H1 (cell line): ENCODE measurements around the gene AFF1. TPM values are rescaled to one million over a fixed set of nuclear protein-coding genes. Genes with fewer than 3 reads are reported as not detected.

Source experiments
- CTCF ChIA-PET: fragments of 300-600 bp; sonication (Branson Sonifier 250); formaldehyde crosslinking; loops from one replicate; lab custom pipeline; 2021; ENCODE audit not compliant: partially characterized antibody; lab: Charles Lee
- POLR2A ChIA-PET: fragments of 300-600 bp; sonication (Branson Sonifier 250); formaldehyde crosslinking; loops from one replicate; lab custom pipeline; 2021; ENCODE audit warnings: inconsistent platforms; ENCODE audit not compliant: partially characterized antibody; lab: Charles Lee
- DNase-seq, 2 experiments: peaks; one replicate each; pipeline versions ENCODE4 v3.0.0 to v3.0.0-alpha.2; 2010 to 2022; ENCODE audit warnings: low spot score in 2 of 2, low read depth in 1 of 2, mixed read lengths in 1 of 2
- FAIRE-seq: peaks from 2 replicates; lab custom pipeline; 2011; peaks lifted over from hg19 to GRCh38; lab: Jason Lieb, UNC
- H2AFZ ChIP-seq: 2 replicates; pipeline ENCODE4 v1.8.1; 2012; ENCODE audit warnings: low read length, inconsistent platforms
- H2AK5ac ChIP-seq: 2 replicates; pipeline ENCODE4 v1.6.1; 2013; ENCODE audit warnings: low read depth, low read length
- H2BK120ac ChIP-seq: replicated peaks from 2 replicates; pipeline ENCODE3; 2013; ENCODE audit warnings: low read depth, low read length, inconsistent platforms
- H2BK12ac ChIP-seq: 2 replicates; pipeline ENCODE4 v1.6.1; 2013; ENCODE audit warnings: low read depth, low read length
- H2BK15ac ChIP-seq: 2 replicates; pipeline ENCODE4 v1.6.1; 2013; ENCODE audit warnings: low read length
- H2BK20ac ChIP-seq: 2 replicates; pipeline ENCODE4 v1.6.1; 2013; ENCODE audit warnings: low read length
- H2BK5ac ChIP-seq: 2 replicates; pipeline ENCODE4 v1.6.1; 2013; ENCODE audit warnings: low read depth, low read length
- H3K14ac ChIP-seq: 2 replicates; pipeline ENCODE4 v1.6.1; 2013; ENCODE audit warnings: inconsistent platforms; ENCODE audit not compliant: insufficient read length
- H3K18ac ChIP-seq: 2 replicates; pipeline ENCODE4 v1.6.1; 2013; ENCODE audit warnings: low read length; ENCODE audit errors: extremely low read depth
- H3K23ac ChIP-seq: 2 replicates; pipeline ENCODE4 v1.6.1; 2013; ENCODE audit warnings: inconsistent platforms; ENCODE audit not compliant: insufficient read length
- H3K23me2 ChIP-seq: 2 replicates; pipeline ENCODE4 v1.6.1; 2013; ENCODE audit warnings: low read depth, low read length
- H3K27ac ChIP-seq: 2 replicates; pipeline ENCODE4 v1.6.1; 2011; ENCODE audit warnings: low read depth, low read length, inconsistent platforms
- H3K27me3 ChIP-seq, 4 experiments: replicated peaks in 1 of 4; 1 replicate in 1 of 4; 2 replicates in 3 of 4; pipeline versions ENCODE4 v1.6.1 to v1.8.1; 2011 to 2013; ENCODE audit warnings: low read length in 3 of 4, mild to moderate bottlenecking in 3 of 4, inconsistent platforms in 2 of 4, mixed read lengths in 2 of 4, moderate library complexity in 1 of 4; ENCODE audit not compliant: control insufficient read depth in 3 of 4, insufficient read depth in 3 of 4; ENCODE audit errors: extremely low read depth in 1 of 4
- H3K36me3 ChIP-seq, 4 experiments: 2 replicates each; pipeline versions ENCODE4 v1.6.1 to v1.8.1; 2011 to 2013; ENCODE audit warnings: mild to moderate bottlenecking in 4 of 4, low read length in 3 of 4, moderate library complexity in 2 of 4, control low read depth in 1 of 4, inconsistent platforms in 1 of 4; ENCODE audit not compliant: insufficient read depth in 4 of 4, control insufficient read depth in 2 of 4
- H3K4ac ChIP-seq: replicated peaks from 2 replicates; pipeline ENCODE3; 2013; ENCODE audit warnings: low read length, low read depth, mixed read lengths, inconsistent platforms; ENCODE audit not compliant: insufficient read length
- H3K4me1 ChIP-seq, 4 experiments: replicated peaks in 1 of 4; 1 replicate in 1 of 4; 2 replicates in 3 of 4; pipeline versions ENCODE4 v1.6.1 to v1.8.1; 2011 to 2013; ENCODE audit warnings: low read length in 3 of 4, inconsistent platforms in 2 of 4, mixed read lengths in 1 of 4; ENCODE audit not compliant: insufficient read depth in 4 of 4, control insufficient read depth in 3 of 4
- H3K4me2 ChIP-seq, 2 experiments: 2 replicates each; pipeline versions ENCODE4 v1.6.1 to v1.8.1; 2011 to 2013; ENCODE audit warnings: low read depth in 2 of 2, low read length in 2 of 2, control low read depth in 1 of 2, inconsistent platforms in 1 of 2, mild to moderate bottlenecking in 1 of 2; ENCODE audit not compliant: insufficient read depth in 1 of 2
- H3K4me3 ChIP-seq, 4 experiments: fragments of 200-600, 300-600 bp in 1 of 4; sonication (generic), shearing (Covaris generic), sonication (Bioruptor Twin) in 1 of 4; 2 replicates each; pipeline versions ENCODE4 v1.5.1 to v1.8.1; 2011 to 2016; ENCODE audit warnings: low read length in 4 of 4, low read depth in 3 of 4, control low read depth in 2 of 4, inconsistent platforms in 2 of 4, mild to moderate bottlenecking in 2 of 4, mixed read lengths in 1 of 4, moderate library complexity in 1 of 4; ENCODE audit not compliant: insufficient read depth in 2 of 4; ENCODE audit errors: extremely low read depth in 1 of 4
- H3K56ac ChIP-seq: replicated peaks from 2 replicates; pipeline ENCODE3; 2013; ENCODE audit warnings: low read depth, mild to moderate bottlenecking, mixed read lengths, low read length, inconsistent platforms; ENCODE audit not compliant: insufficient read length
- H3K79me1 ChIP-seq: 2 replicates; pipeline ENCODE4 v1.6.1; 2013; ENCODE audit warnings: low read depth, low read length, control low read depth
- H3K79me2 ChIP-seq, 2 experiments: 2 replicates each; pipeline versions ENCODE4 v1.6.1 to v1.8.1; 2012 to 2013; ENCODE audit warnings: low read length in 2 of 2, mild to moderate bottlenecking in 2 of 2, inconsistent platforms in 1 of 2; ENCODE audit not compliant: insufficient read depth in 2 of 2, control insufficient read depth in 1 of 2
- H3K9ac ChIP-seq, 4 experiments: replicated peaks in 1 of 4; 1 replicate in 1 of 4; 2 replicates in 3 of 4; pipeline versions ENCODE4 v1.6.1 to v1.8.1; 2011 to 2013; ENCODE audit warnings: low read depth in 3 of 4, low read length in 3 of 4, control low read depth in 2 of 4, mild to moderate bottlenecking in 2 of 4, moderate library complexity in 2 of 4, inconsistent platforms in 1 of 4; ENCODE audit errors: extremely low read depth in 1 of 4
- H3K9me3 ChIP-seq, 2 experiments: 2 replicates each; pipeline versions ENCODE4 v1.6.1 to v1.8.1; 2012 to 2013; ENCODE audit warnings: mild to moderate bottlenecking in 2 of 2, moderate library complexity in 2 of 2, control low read depth in 1 of 2, inconsistent platforms in 1 of 2, low read depth in 1 of 2, low read length in 1 of 2, mixed read lengths in 1 of 2; ENCODE audit not compliant: insufficient read depth in 2 of 2
- H4K20me1 ChIP-seq, 2 experiments: replicated peaks in 1 of 2; 2 replicates each; pipeline versions ENCODE3 to v1.8.1; 2011 to 2013; ENCODE audit warnings: inconsistent platforms in 2 of 2, low read length in 2 of 2, mild to moderate bottlenecking in 1 of 2; ENCODE audit not compliant: insufficient read depth in 2 of 2, control insufficient read depth in 1 of 2
- H4K5ac ChIP-seq: 2 replicates; pipeline ENCODE4 v1.6.1; 2013; ENCODE audit warnings: low read length, low read depth, mixed read lengths, inconsistent platforms; ENCODE audit not compliant: insufficient read length
- H4K8ac ChIP-seq: 2 replicates; pipeline ENCODE4 v1.8.0; 2013; ENCODE audit warnings: mild to moderate bottlenecking, moderate library complexity, low read length, inconsistent platforms; ENCODE audit not compliant: insufficient read depth; ENCODE audit errors: extremely low read depth
- H4K91ac ChIP-seq: replicated peaks from 2 replicates; pipeline ENCODE3; 2013; ENCODE audit warnings: low read length, mixed read lengths, inconsistent platforms; ENCODE audit not compliant: insufficient read length
- BACH1 ChIP-seq: IDR thresholded peaks from 2 replicates; pipeline ENCODE4 v1.6.1; 2012; ENCODE audit warnings: low read length, improper control_type of control experiment
- CHD2 ChIP-seq: IDR thresholded peaks from 2 replicates; pipeline ENCODE4 v1.6.1; 2012; ENCODE audit warnings: low read length, improper control_type of control experiment
- CREB1 ChIP-seq: IDR thresholded peaks from 2 replicates; pipeline ENCODE4 v1.6.1; 2012; ENCODE audit warnings: inconsistent platforms
- CTBP2 ChIP-seq: IDR thresholded peaks from 2 replicates; pipeline ENCODE4 v1.7.0; 2011; ENCODE audit warnings: borderline replicate concordance, mild to moderate bottlenecking, moderate library complexity, mixed read lengths, low read length; ENCODE audit not compliant: insufficient read depth, insufficient read length
- FOSL1 ChIP-seq: IDR thresholded peaks from 2 replicates; pipeline ENCODE4 v1.6.1; 2011; ENCODE audit warnings: mild to moderate bottlenecking, low read depth, low read length, moderate library complexity; ENCODE audit not compliant: insufficient read depth
- GABPA ChIP-seq: IDR thresholded peaks from 2 replicates; pipeline ENCODE4 v1.6.1; 2011; ENCODE audit warnings: mild to moderate bottlenecking, low read length, moderate library complexity, borderline replicate concordance; ENCODE audit not compliant: insufficient read depth
- KDM5A ChIP-seq: fragments of 200-600 bp; IDR thresholded peaks from 2 replicates; pipeline ENCODE4 v1.7.1; 2012; ENCODE audit warnings: mild to moderate bottlenecking, low read length, inconsistent platforms, mixed read lengths
- MAFK ChIP-seq: IDR thresholded peaks from 2 replicates; pipeline ENCODE4 v1.6.1; 2012; ENCODE audit warnings: low read depth, mild to moderate bottlenecking, improper control_type of control experiment, low read length
- POU5F1 ChIP-seq: IDR thresholded peaks from 2 replicates; pipeline ENCODE4 v1.6.1; 2011; ENCODE audit warnings: low read depth, mild to moderate bottlenecking, low read length, moderate library complexity
- YY1 ChIP-seq: IDR thresholded peaks from 2 replicates; pipeline ENCODE4 v1.6.1; 2011; ENCODE audit warnings: low read depth, mild to moderate bottlenecking, low read length
- WGBS, 2 experiments: shearing (Covaris generic) in 1 of 2; methylation state at CpG; one replicate each; pipeline versions ENCODE4 v1.1.6 to v1.1.7; 2013 to 2015; ENCODE audit warnings: low lambda C conversion rate in 2 of 2, mixed read lengths in 2 of 2, inconsistent platforms in 1 of 2, low coverage in 1 of 2, missing lambda C conversion rate in 1 of 2; ENCODE audit not compliant: insufficient replicate concordance in 2 of 2, insufficient coverage in 1 of 2, insufficient read length in 1 of 2; ENCODE audit errors: extremely low coverage in 1 of 2, missing lambda C conversion rate in 1 of 2; 5-methylcytosine and 5-hydroxymethylcytosine counted together
- polyA plus RNA-seq, 7 experiments: library from polyadenylated mRNA; depleted of rRNA in 3 of 7; stranded (reverse) in 5 of 7; unstranded in 2 of 7; fragments of >200 nt in 5 of 7; fragments of 200-250 nt in 2 of 7; gene quantifications; 1 replicate in 5 of 7; 2 replicates in 1 of 7; 4 replicates in 1 of 7; pipeline versions ENCODE4 v1.2.1 to v1.2.3, GENCODE V29; 2011 to 2013; ENCODE audit warnings: missing spikeins in 2 of 7, mixed read lengths in 2 of 7
- total RNA-seq: library from RNA; stranded (reverse); fragmentation: NEBNext Ultra II Directional; extraction: Animal tissue kit (Norgen Biotek cat#: 25700); gene quantifications from 2 replicates; pipeline ENCODE4 v1.2.1, GENCODE V29; 2021
- TF ChIP-seq, protein P1 (sequence below): IDR thresholded peaks from 2 replicates; pipeline ENCODE4 v1.6.1; 2012; ENCODE audit warnings: low read length, inconsistent platforms
- TF ChIP-seq, protein P2 (sequence below): IDR thresholded peaks from 2 replicates; pipeline ENCODE4 v1.6.1; 2011; ENCODE audit warnings: low read length, improper control_type of control experiment

AFF1 gene
- total and polyA plus RNA-seq, 2 of the 8 experiments (the other 6 are each of a cell fraction or from before 2014, with no cell fraction given): 14.8 to 85.5 TPM

DNA sequence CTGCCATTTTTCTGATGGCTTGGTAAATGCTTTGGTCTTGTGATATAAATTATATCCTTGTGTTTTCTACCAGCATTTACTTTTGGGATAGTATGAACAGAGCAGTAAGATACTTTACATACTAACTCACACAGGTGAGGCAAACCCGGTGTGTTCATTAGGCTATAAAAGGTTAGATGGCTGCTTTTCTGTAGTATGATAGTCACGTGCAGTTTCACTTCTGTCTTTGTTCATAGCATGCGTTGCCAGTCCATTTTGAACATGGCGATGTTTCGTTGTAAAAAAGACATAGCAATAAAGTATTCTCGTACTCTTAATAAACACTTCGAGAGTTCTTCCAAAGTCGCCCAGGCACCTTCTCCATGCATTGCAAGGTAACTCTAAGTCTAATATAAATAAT is 197.2 kb downstream of the AFF1 start:
- TF ChIP-seq MAFK: no peak
- no peak for TF ChIP-seq YY1
- TF ChIP-seq, protein P1, sequence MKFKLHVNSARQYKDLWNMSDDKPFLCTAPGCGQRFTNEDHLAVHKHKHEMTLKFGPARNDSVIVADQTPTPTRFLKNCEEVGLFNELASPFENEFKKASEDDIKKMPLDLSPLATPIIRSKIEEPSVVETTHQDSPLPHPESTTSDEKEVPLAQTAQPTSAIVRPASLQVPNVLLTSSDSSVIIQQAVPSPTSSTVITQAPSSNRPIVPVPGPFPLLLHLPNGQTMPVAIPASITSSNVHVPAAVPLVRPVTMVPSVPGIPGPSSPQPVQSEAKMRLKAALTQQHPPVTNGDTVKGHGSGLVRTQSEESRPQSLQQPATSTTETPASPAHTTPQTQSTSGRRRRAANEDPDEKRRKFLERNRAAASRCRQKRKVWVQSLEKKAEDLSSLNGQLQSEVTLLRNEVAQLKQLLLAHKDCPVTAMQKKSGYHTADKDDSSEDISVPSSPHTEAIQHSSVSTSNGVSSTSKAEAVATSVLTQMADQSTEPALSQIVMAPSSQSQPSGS: no peak
- no peak for TF ChIP-seq CREB1
- TF ChIP-seq BACH1: no peak
- TF ChIP-seq, protein P2, sequence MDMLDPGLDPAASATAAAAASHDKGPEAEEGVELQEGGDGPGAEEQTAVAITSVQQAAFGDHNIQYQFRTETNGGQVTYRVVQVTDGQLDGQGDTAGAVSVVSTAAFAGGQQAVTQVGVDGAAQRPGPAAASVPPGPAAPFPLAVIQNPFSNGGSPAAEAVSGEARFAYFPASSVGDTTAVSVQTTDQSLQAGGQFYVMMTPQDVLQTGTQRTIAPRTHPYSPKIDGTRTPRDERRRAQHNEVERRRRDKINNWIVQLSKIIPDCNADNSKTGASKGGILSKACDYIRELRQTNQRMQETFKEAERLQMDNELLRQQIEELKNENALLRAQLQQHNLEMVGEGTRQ: no peak
- no peak for TF ChIP-seq CHD2
- no peak for TF ChIP-seq CTBP2
- no peak for TF ChIP-seq FOSL1
- no peak for TF ChIP-seq KDM5A
- no peak for TF ChIP-seq POU5F1
- TF ChIP-seq GABPA: no peak
- Histone ChIP-seq H3K18ac (no peak overlapping the region), H3K4me2 (no peak overlapping the region), H3K23ac (no peak overlapping the region), H2BK15ac (no peak overlapping the region), H3K56ac (no peak overlapping the region), H4K20me1 (peaks cover 0 to 1% of the 10 kb centered on the region in 2 experiments), H3K4me3 (no peak overlapping the region), H4K91ac (no peak overlapping the region), H3K4ac (no peak overlapping the region), H3K36me3 (peaks cover 24 to 87% (median 59%) of the 10 kb centered on the region in 4 experiments), H4K8ac (no peak overlapping the region), H4K5ac (no peak overlapping the region), H3K9ac (no peak overlapping the region), H2BK120ac (no peak overlapping the region), H2BK20ac (no peak overlapping the region), H3K4me1 (no peaks in the 10 kb centered on the region), H3K79me2 (no peaks in the 10 kb centered on the region), H3K79me1 (no peaks in the 10 kb centered on the region), H3K9me3 (no peaks in the 10 kb centered on the region), H2AFZ (no peak overlapping the region), H3K27me3 (no peaks in the 10 kb centered on the region), H3K14ac (no peak overlapping the region), H3K23me2 (no peaks in the 10 kb centered on the region), H3K27ac (no peak overlapping the region), H2BK12ac (no peak overlapping the region), H2AK5ac (no peak overlapping the region), H2BK5ac (no peak overlapping the region)
- CTCF ChIA-PET: interaction anchor here (1.4 kb wide), 1 partner anchor 13 kb away, joined by 6 read pairs; no protein-coding TSS in a partner anchor
- POLR2A ChIA-PET: no interaction called here
- FAIRE-seq: no peak
- 95% methylated on average over 8 of the region's 8 CpGs; no CpG with 5 or more reads in 1 of the 2 experiments for WGBS, 2 experiments
- no peak for DNase-seq
